Choroid plexus epithelial cell (primary cell): ENCODE results near the gene BATF.

Source experiments
- DNase-seq: peaks from one replicate; pipeline ENCODE4 v3.0.0-alpha.2; 2010; ENCODE audit warnings: low read depth
- H3K4me3 ChIP-seq: 2 replicates; pipeline ENCODE4 v1.5.1; 2011; ENCODE audit warnings: low read depth, mild to moderate bottlenecking, control low read depth, low read length, moderate library complexity
- CTCF ChIP-seq: conservative IDR thresholded peaks from 2 replicates; pipeline ENCODE4 v1.5.1; 2011; ENCODE audit warnings: low read depth, mild to moderate bottlenecking, control low read depth, inconsistent platforms, low read length, moderate library complexity

Gene BATF

GRCh38 chr14:75493592-75494087, 28.6 kb upstream of the BATF start:
- no peak for TF ChIP-seq CTCF
- no peak for DNase-seq
- no peak overlapping the region for H3K4me3 ChIP-seq

- no peak for TF ChIP-seq CTCF
- no peak for DNase-seq
- H3K4me3 ChIP-seq: no peak overlapping the region
Measured at GRCh38 chr14:75494896-75495295, 27.4 kb upstream of the BATF start.

GRCh38 chr14:75495399-75495798, 26.9 kb upstream of the BATF start:
- DNase-seq: no peak
- no peak overlapping the region for H3K4me3 ChIP-seq
- TF ChIP-seq CTCF: no peak

GRCh38 chr14:75495882-75496281, 26.4 kb upstream of the BATF start:
- TF ChIP-seq CTCF: no peak
- peak; percentile 78 for DNase-seq
- no peak overlapping the region for H3K4me3 ChIP-seq

GRCh38 chr14:75496755-75497154, 25.5 kb upstream of the BATF start:
- H3K4me3 ChIP-seq: no peak overlapping the region
- no peak for TF ChIP-seq CTCF

GRCh38 chr14:75497191-75497590, 25.1 kb upstream of the BATF start:
- no peak for DNase-seq
- TF ChIP-seq CTCF: no peak
- no peak overlapping the region for H3K4me3 ChIP-seq

More at GRCh38 chr14:75496755-75497154, 25.5 kb upstream of the BATF start:
- DNase-seq: no peak

GRCh38 chr14:75497701-75498100, 24.6 kb upstream of the BATF start:
- no peak for TF ChIP-seq CTCF
- DNase-seq: no peak
- no peak overlapping the region for H3K4me3 ChIP-seq
